Endothelial cell of umbilical vein (primary cell): Measurements from ENCODE around the gene TOR1AIP1. TPM values are rescaled to one million over a fixed set of nuclear protein-coding genes. Genes with fewer than 3 reads are reported as not detected.

Experiments
- Bru-seq: library from RNA; stranded (reverse); fragments of 400-500 nt; gene quantifications from one replicate; lab custom pipeline; 2021; lab: Mats Ljungman, UMichigan
- BruChase-seq, 2 experiments: library from RNA; stranded (reverse); fragments of 400-500 nt; gene quantifications; one replicate each; lab custom pipeline; 2021; lab: Mats Ljungman, UMichigan
- BruUV-seq: library from RNA; stranded (reverse); fragments of 400-500 nt; replicated peaks from 2 replicates; lab custom pipeline; 2021; lab: Mats Ljungman, UMichigan
- CTCF ChIA-PET: fragments of 300-600, 350-600 bp; sonication (Branson Sonifier 250); formaldehyde crosslinking; loops from one replicate; lab custom pipeline; 2021; ENCODE audit warnings: antibody characterized with exemption, inconsistent platforms; lab: Charles Lee
- POLR2A ChIA-PET: fragments of 300-600, 350-600 bp; sonication (Branson Sonifier 250); formaldehyde crosslinking; loops from one replicate; lab custom pipeline; 2021; ENCODE audit warnings: antibody characterized with exemption, inconsistent platforms; lab: Charles Lee
- DNase-seq: peaks from one replicate; pipeline ENCODE4 v3.0.0-alpha.2; 2011; ENCODE audit warnings: low read depth, low spot score
- FAIRE-seq: peaks from 2 replicates; lab custom pipeline; 2011; peaks lifted over from hg19 to GRCh38; lab: Jason Lieb, UNC
- H2AFZ ChIP-seq: 2 replicates; pipeline ENCODE4 v1.6.0; 2012; ENCODE audit warnings: low read depth, low read length, control low read depth, inconsistent platforms
- H3K27ac ChIP-seq: 2 replicates; pipeline ENCODE4 v1.5.1; 2011; ENCODE audit warnings: low read depth, mild to moderate bottlenecking, control low read depth, low read length, moderate library complexity; ENCODE audit not compliant: insufficient read depth
- H3K27me3 ChIP-seq, 2 experiments: 2 replicates each; pipeline versions ENCODE4 v1.6.0 to v1.6.1; 2011; ENCODE audit warnings: low read length in 2 of 2, mixed read lengths in 1 of 2; ENCODE audit not compliant: control insufficient read depth in 2 of 2, insufficient read depth in 2 of 2
- H3K36me3 ChIP-seq, 2 experiments: 2 replicates in 1 of 2; 3 replicates in 1 of 2; pipeline ENCODE4 v1.5.1; 2011; ENCODE audit warnings: low read length in 2 of 2, mild to moderate bottlenecking in 1 of 2, moderate library complexity in 1 of 2; ENCODE audit not compliant: control insufficient read depth in 2 of 2, insufficient read depth in 2 of 2; ENCODE audit errors: extremely low read depth in 1 of 2
- H3K4me1 ChIP-seq: 3 replicates; pipeline ENCODE4 v1.5.1; 2011; ENCODE audit warnings: mild to moderate bottlenecking, low read length; ENCODE audit not compliant: control insufficient read depth, insufficient read depth; ENCODE audit errors: extremely low read depth
- H3K4me2 ChIP-seq: 2 replicates; pipeline ENCODE4 v1.6.1; 2011; ENCODE audit warnings: low read length, control low read depth, mixed read lengths; ENCODE audit not compliant: insufficient read depth
- H3K4me3 ChIP-seq, 3 experiments: fragments of 200-600 bp in 1 of 3; sonication (generic), shearing (Covaris generic) in 1 of 3; replicated peaks in 1 of 3; 2 replicates each; pipeline ENCODE4 v1.5.1; 2011 to 2016; ENCODE audit warnings: control low read depth in 3 of 3, low read length in 3 of 3, mild to moderate bottlenecking in 2 of 3, inconsistent platforms in 1 of 3, low read depth in 1 of 3, moderate library complexity in 1 of 3; ENCODE audit not compliant: insufficient read depth in 1 of 3
- H3K79me2 ChIP-seq: 2 replicates; pipeline ENCODE4 v1.6.0; 2012; ENCODE audit warnings: low read length, inconsistent platforms; ENCODE audit not compliant: control insufficient read depth, insufficient read depth
- H3K9ac ChIP-seq: replicated peaks from 2 replicates; pipeline ENCODE3; 2011; ENCODE audit warnings: low read length, control low read depth; ENCODE audit not compliant: insufficient read depth; ENCODE audit errors: extremely low read depth
- H3K9me1 ChIP-seq: replicated peaks from 3 replicates; pipeline ENCODE4 v1.6.0; 2011; ENCODE audit warnings: mild to moderate bottlenecking, low read length; ENCODE audit not compliant: control insufficient read depth, insufficient read depth; ENCODE audit errors: extremely low read depth
- H3K9me3 ChIP-seq: replicated peaks from 2 replicates; pipeline ENCODE4 v1.5.1; 2012; ENCODE audit warnings: low read length, inconsistent platforms; ENCODE audit not compliant: control insufficient read depth, insufficient read depth
- H4K20me1 ChIP-seq: replicated peaks from 2 replicates; pipeline ENCODE3; 2011; ENCODE audit warnings: mild to moderate bottlenecking, low read length; ENCODE audit not compliant: control insufficient read depth, insufficient read depth; ENCODE audit errors: extremely low read depth
- CTCF ChIP-seq, 2 donors: IDR thresholded peaks; 1 replicate in 1 of 2; 2 replicates in 1 of 2; pipeline ENCODE4 v1.5.1; 2011; ENCODE audit warnings: low read length in 2 of 2, mild to moderate bottlenecking in 2 of 2, moderate library complexity in 2 of 2, control low read depth in 1 of 2, inconsistent platforms in 1 of 2, low read depth in 1 of 2; ENCODE audit not compliant: insufficient read depth in 1 of 2; ENCODE audit errors: extremely low read depth in 1 of 2
- EZH2 ChIP-seq: IDR thresholded peaks from 2 replicates; pipeline ENCODE4 v1.6.1; 2012; ENCODE audit warnings: borderline replicate concordance, low read depth, mild to moderate bottlenecking, moderate library complexity, low read length, inconsistent platforms; ENCODE audit not compliant: severe bottlenecking
- FOS ChIP-seq: IDR thresholded peaks from 2 replicates; pipeline ENCODE4 v1.6.1; 2011; ENCODE audit warnings: mild to moderate bottlenecking, low read length, moderate library complexity, borderline replicate concordance; ENCODE audit not compliant: insufficient read depth
- GATA2 ChIP-seq: IDR thresholded peaks from 2 replicates; pipeline ENCODE4 v1.7.0; 2011; ENCODE audit warnings: low read depth, mild to moderate bottlenecking, moderate library complexity, mixed read lengths, low read length; ENCODE audit not compliant: insufficient read length, insufficient read depth
- JUN ChIP-seq: IDR thresholded peaks from 2 replicates; pipeline ENCODE4 v1.6.1; 2011; ENCODE audit warnings: borderline replicate concordance, low read depth; ENCODE audit not compliant: insufficient read length, insufficient read depth
- MYC ChIP-seq: IDR thresholded peaks from one replicate; pipeline ENCODE4 v1.6.1; 2011; ENCODE audit warnings: mild to moderate bottlenecking, low read depth, low read length
- POLR2A ChIP-seq: IDR thresholded peaks from 2 replicates; pipeline ENCODE4 v1.6.1; 2012; ENCODE audit warnings: low read depth, mild to moderate bottlenecking, control low read depth, low read length
- POLR2AphosphoS5 ChIP-seq: IDR thresholded peaks from 2 replicates; pipeline ENCODE4 v1.6.1; 2012; ENCODE audit warnings: low read depth, mild to moderate bottlenecking, control low read depth, low read length, moderate library complexity; ENCODE audit not compliant: insufficient read depth
- dilution Hi-C: fragments of 300-500 bp; cut with MboI; formaldehyde crosslinking; loops from one replicate; pipeline ENCODE4 v1.15.0; 2019; ENCODE audit warnings: low sequenced_read_pairs; ENCODE audit not compliant: extremely low pct_ligation_motif_present
- intact Hi-C: fragments of 100-400 bp; cut with micrococcal nuclease; formaldehyde crosslinking; loops from one replicate; pipeline ENCODE4 v1.10.0; 2022
- long read RNA-seq: library from polyadenylated mRNA; stranded (forward); transcript quantifications from one replicate; pipeline ENCODE4 v2.0.0, GENCODE V29; 2021
- polyA minus RNA-seq, 3 experiments: library from RNA; depleted of rRNA, polyadenylated mRNA; stranded (reverse); fragments of >200 nt; gene quantifications; 1 replicate in 1 of 3; 2 replicates in 2 of 3; pipeline ENCODE4 v1.2.3, GENCODE V29; 2011
- polyA plus RNA-seq, 4 experiments: library from polyadenylated mRNA; depleted of rRNA in 3 of 4; stranded (reverse) in 3 of 4; unstranded in 1 of 4; fragments of >200 nt; gene quantifications; 2 replicates each; pipeline versions ENCODE4 v1.2.1 to v1.2.3, GENCODE V29; 2011 to 2012; ENCODE audit warnings: missing spikeins in 1 of 4
- total RNA-seq: library from RNA; stranded (reverse); gene quantifications from 2 replicates; pipeline ENCODE4 v1.2.3, GENCODE V29; 2021
- TF ChIP-seq, protein P1 (sequence below): IDR thresholded peaks from 2 replicates; pipeline ENCODE4 v1.6.1; 2011; ENCODE audit not compliant: insufficient read depth, insufficient read length

The TOR1AIP1 gene, protein sequence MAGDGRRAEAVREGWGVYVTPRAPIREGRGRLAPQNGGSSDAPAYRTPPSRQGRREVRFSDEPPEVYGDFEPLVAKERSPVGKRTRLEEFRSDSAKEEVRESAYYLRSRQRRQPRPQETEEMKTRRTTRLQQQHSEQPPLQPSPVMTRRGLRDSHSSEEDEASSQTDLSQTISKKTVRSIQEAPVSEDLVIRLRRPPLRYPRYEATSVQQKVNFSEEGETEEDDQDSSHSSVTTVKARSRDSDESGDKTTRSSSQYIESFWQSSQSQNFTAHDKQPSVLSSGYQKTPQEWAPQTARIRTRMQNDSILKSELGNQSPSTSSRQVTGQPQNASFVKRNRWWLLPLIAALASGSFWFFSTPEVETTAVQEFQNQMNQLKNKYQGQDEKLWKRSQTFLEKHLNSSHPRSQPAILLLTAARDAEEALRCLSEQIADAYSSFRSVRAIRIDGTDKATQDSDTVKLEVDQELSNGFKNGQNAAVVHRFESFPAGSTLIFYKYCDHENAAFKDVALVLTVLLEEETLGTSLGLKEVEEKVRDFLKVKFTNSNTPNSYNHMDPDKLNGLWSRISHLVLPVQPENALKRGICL
- total RNA-seq, result 28.8 and 30.2 TPM in 2 replicates
- polyA plus RNA-seq, result 10.9 and 12.0 TPM in 2 replicates
- 17.4 and 18.1 TPM in 2 replicates for polyA plus RNA-seq (2011; cell fraction: cytosol; rRNA removed)
- polyA plus RNA-seq (2011; cell fraction: nucleus; rRNA removed), result 10.5 and 11.4 TPM in 2 replicates
- polyA plus RNA-seq (2012), result 21.5 and 33.9 TPM in 2 replicates
- polyA minus RNA-seq, result 19.0 and 24.1 TPM in 2 replicates
- 18.3 TPM for polyA minus RNA-seq (2011; cell fraction: cytosol; rRNA and poly(A)+ RNA removed)
- polyA minus RNA-seq (2011; cell fraction: nucleus; rRNA and poly(A)+ RNA removed), result 15.7 and 16.1 TPM in 2 replicates
- percentile 78 among the genes with signal in this experiment for Bru-seq, nascent RNA
- percentile 84 among the genes with signal in this experiment for BruChase-seq, experiment 1, labeled RNA remaining after a 6-hour chase
- BruChase-seq, experiment 2, labeled RNA remaining after a 2-hour chase, result percentile 70 among the genes with signal in this experiment
- long read RNA-seq, full-length matches to known transcripts, result 91 of 108 reads
- long read RNA-seq, partial matches to known transcripts, result 5 of 108 reads
- long read RNA-seq, other reads (novel, unspliced or antisense), result 12 of 108 reads

- BruUV-seq, result no TSS peak
- FAIRE-seq, result peak; percentile 86
- dilution Hi-C loops, result no loop called here
Observed at GRCh38 chr1:179882253-179883039, at the start of gene TOR1AIP1. Gene TOR1AIP1 (plus strand): TSS chr1:179882285. CDS start chr1:179882503, 218 bp downstream.

More at GRCh38 chr1:179882253-179883039, at the start of gene TOR1AIP1:
- peaks cover 0 to 7% of the 10 kb centered on the region in 2 experiments for H3K36me3 ChIP-seq
- TF ChIP-seq FOS (no peak), EZH2 (no peak), CTCF (IDR thresholded peaks at IDR 0.05; ENCODE audit: extremely low read depth in 1 of 2, insufficient read depth in 1 of 2, low read depth in 1 of 2, low read length in 2 of 2) (peak; percentile 11 to 45), POLR2A (peak; percentile 18), GATA2 (no peak), POLR2AphosphoS5 (no peak), MYC (no peak), JUN (no peak)
- TF ChIP-seq, protein P1, sequence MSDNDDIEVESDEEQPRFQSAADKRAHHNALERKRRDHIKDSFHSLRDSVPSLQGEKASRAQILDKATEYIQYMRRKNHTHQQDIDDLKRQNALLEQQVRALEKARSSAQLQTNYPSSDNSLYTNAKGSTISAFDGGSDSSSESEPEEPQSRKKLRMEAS, result no peak
- H3K9ac ChIP-seq, result peak within 1 kb of the TSS; percentile 97
- no peaks in the 10 kb centered on the region for H3K9me3 ChIP-seq
- H4K20me1 ChIP-seq, result no peaks in the 10 kb centered on the region
- H3K79me2 ChIP-seq, result peaks cover 17% of the 10 kb centered on the region
- peak within 1 kb of the TSS; percentile 89 for H3K4me2 ChIP-seq
- POLR2A ChIA-PET, result interaction anchor here (0.7 to 1.8 kb wide), 6 partner anchors 12 to 320 kb away, joined by 3 to 4 read pairs (median 3); partner anchors contain the start of gene CEP350
- H3K9me1 ChIP-seq, result no peaks in the 10 kb centered on the region
- CTCF ChIA-PET, result interaction anchor here (1.0 to 2.3 kb wide), 9 partner anchors 12 to 298 kb away, joined by 3 to 13 read pairs (median 5); no protein-coding TSS in a partner anchor
- peak within 1 kb of the TSS; percentile 77 for H2AFZ ChIP-seq
- peaks cover 15% of the 10 kb centered on the region for H3K4me1 ChIP-seq
- H3K4me3 ChIP-seq, result peak within 1 kb of the TSS; percentile 71 to 93 (median 76)
- intact Hi-C loops, result loop anchor here (1.0 to 5.0 kb wide), 6 partner anchors 72 to 620 kb away; partner anchors contain the start of genes ACBD6 and CEP350
- H3K27me3 ChIP-seq, result no peaks in the 10 kb centered on the region
- DNase-seq, result peak; percentile 99
- peak within 1 kb of the TSS; percentile 91 for H3K27ac ChIP-seq
